ENCODE measurements around the gene GNS. TPM values are rescaled to one million over a fixed set of nuclear protein-coding genes. Genes with fewer than 3 reads are reported as not detected.

GNS gene
- total and polyA plus RNA-seq, 8 donors, result 7.1 to 66.0 (median 26.0) TPM

- Histone ChIP-seq H3K4me1 (peaks cover 44 to 74% (median 58%) of the 10 kb centered on the region in 3 donors), H3K27ac (peak overlapping the region; percentile 44 to 81 (median 60))
Measured at GRCh38 chr12:64673490-64674169, 85.6 kb downstream of the GNS start.

GRCh38 chr12:64672925-64673409 lies 86.2 kb downstream of the GNS start:
- no peak for TF ChIP-seq CTCF (IDR thresholded peaks at IDR 0.05)
- Histone ChIP-seq H3K4me1 (peaks cover 44 to 78% (median 64%) of the 10 kb centered on the region in 3 donors), H3K27me3 (no peaks in the 10 kb centered on the region), H3K36me3 (no peaks in the 10 kb centered on the region), H3K4me3 (no peak overlapping the region), H3K9me3 (no peaks in the 10 kb centered on the region), H3K27ac (peak overlapping the region; percentile 44 to 81 (median 60))
- FAIRE-seq (peak; percentile 5), DNase-seq (peak; percentile 56 to 77 (median 74)), ATAC-seq (peak; percentile 18 to 53 (median 40))
- WGBS, 2 donors, result 12 to 15% methylated on average over 8 of the region's 8 CpGs
- intact Hi-C loops (cut with DNase I), result loop anchor here in 1 of 3 donors (10.0 kb wide), 1 partner anchor 68 kb away; no protein-coding TSS in a partner anchor

More at GRCh38 chr12:64673490-64674169, 85.6 kb downstream of the GNS start:
- no peaks in the 10 kb centered on the region for H3K9me3 ChIP-seq
- H3K4me3 ChIP-seq, result no peak overlapping the region
- H3K36me3 ChIP-seq, result no peaks in the 10 kb centered on the region
- WGBS, 2 donors, result 51 to 53% methylated on average over 9 of the region's 9 CpGs
- FAIRE-seq (no peak), DNase-seq (no peak), ATAC-seq (no peak)
- TF ChIP-seq CTCF (IDR thresholded peaks at IDR 0.05), result no peak
- intact Hi-C loops (cut with DNase I), result loop anchor here in 1 of 3 donors (10.0 kb wide), 1 partner anchor 69 kb away; no protein-coding TSS in a partner anchor
- H3K27me3 ChIP-seq, result no peaks in the 10 kb centered on the region

DNA sequence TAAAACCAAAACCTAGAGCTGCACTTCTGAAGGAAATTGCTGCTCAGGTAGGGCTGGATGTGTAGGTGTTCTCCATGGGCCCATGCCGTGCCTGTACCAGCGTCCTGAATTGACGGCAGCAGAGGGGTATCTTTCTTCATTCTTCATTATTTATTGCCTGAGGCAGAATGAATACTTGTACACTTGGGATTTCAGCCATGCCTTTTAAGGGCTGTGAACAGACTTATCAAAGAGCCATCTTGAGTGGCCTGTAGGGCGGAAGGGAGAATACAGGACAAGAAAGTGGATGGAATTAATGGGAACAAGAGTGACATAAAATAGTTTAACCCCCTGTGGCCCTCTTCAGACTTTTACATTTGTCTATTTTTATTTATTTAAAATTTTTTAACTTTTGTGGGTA lies 87.5 kb downstream of the GNS start:
- H3K9me3 ChIP-seq, result no peaks in the 10 kb centered on the region
- peak in 1 of 4 donors; percentile 2 for ATAC-seq
- H3K27me3 ChIP-seq, result no peaks in the 10 kb centered on the region
- peaks cover 56 to 86% (median 74%) of the 10 kb centered on the region in 3 donors for H3K4me1 ChIP-seq
- no peak for DNase-seq
- no peak overlapping the region for H3K4me3 ChIP-seq
- WGBS, 2 donors, result 22 to 49% methylated on average over 4 of the region's 4 CpGs
- no peak for FAIRE-seq
- H3K36me3 ChIP-seq, result no peaks in the 10 kb centered on the region
- intact Hi-C loops (cut with DNase I), result loop anchor here in 1 of 3 donors (10.0 kb wide), 1 partner anchor 67 kb away; no protein-coding TSS in a partner anchor
- peak overlapping the region in 3 of 4 donors; percentile 44 to 81 (median 71) for H3K27ac ChIP-seq
- no peak for TF ChIP-seq CTCF (IDR thresholded peaks at IDR 0.05)

GRCh38 chr12:64670919-64671639 lies 88.1 kb downstream of the GNS start:
- intact Hi-C loops (cut with DNase I), result loop anchor here in 1 of 3 donors (10.0 kb wide), 1 partner anchor 66 kb away; no protein-coding TSS in a partner anchor
- ATAC-seq, result peak; percentile 23 to 58 (median 44)
- TF ChIP-seq CTCF (IDR thresholded peaks at IDR 0.05), result no peak
- no peaks in the 10 kb centered on the region for H3K27me3 ChIP-seq
- H3K27ac ChIP-seq, result peak overlapping the region; percentile 26 to 81 (median 58)
- no peaks in the 10 kb centered on the region for H3K36me3 ChIP-seq
- H3K4me3 ChIP-seq, result no peak overlapping the region
- H3K9me3 ChIP-seq, result no peaks in the 10 kb centered on the region
- H3K4me1 ChIP-seq, result peaks cover 57 to 92% (median 80%) of the 10 kb centered on the region in 3 donors
- 59 to 71% methylated on average over 8 of the region's 8 CpGs for WGBS, 2 donors
- peak in 2 of 6 donors; percentile 28 to 33 for DNase-seq
- FAIRE-seq, result no peak

Measured in pancreas (tissue), 10 donors.